GM23248 (cell line): Measurements from ENCODE around the gene CUL1. TPM values are rescaled to one million over a fixed set of nuclear protein-coding genes. Genes with fewer than 3 reads are reported as not detected.

ENCODE experiments used
- DNase-seq: peaks from one replicate; pipeline ENCODE4 v3.0.0-alpha.2; 2015
- H2AFZ ChIP-seq: fragments of 200-600 bp; sonication (generic); 2 replicates; pipeline ENCODE4 v1.6.1; 2016; ENCODE audit warnings: antibody characterized with exemption
- H3F3A ChIP-seq: fragments of 200-600 bp; sonication (generic); 2 replicates; pipeline ENCODE4 v1.6.1; 2016; ENCODE audit warnings: mild to moderate bottlenecking, antibody characterized with exemption, mixed run types; ENCODE audit not compliant: insufficient read depth
- H3K27ac ChIP-seq: fragments of 200-600 bp; sonication (generic); 2 replicates; pipeline ENCODE4 v1.5.1; 2016; ENCODE audit warnings: mild to moderate bottlenecking
- H3K27me3 ChIP-seq: fragments of 200-600 bp; sonication (generic); replicated peaks from 2 replicates; pipeline ENCODE4 v1.6.1; 2016; ENCODE audit warnings: mild to moderate bottlenecking; ENCODE audit not compliant: insufficient read depth
- H3K36me3 ChIP-seq: fragments of 200-600 bp; sonication (generic); 2 replicates; pipeline ENCODE4 v1.6.1; 2016; ENCODE audit warnings: low read depth, mild to moderate bottlenecking
- H3K4me1 ChIP-seq: fragments of 200-600 bp; sonication (generic); 2 replicates; pipeline ENCODE4 v1.6.1; 2016; ENCODE audit warnings: mild to moderate bottlenecking; ENCODE audit not compliant: insufficient read depth
- H3K4me2 ChIP-seq: fragments of 200-600 bp; sonication (generic); one replicate; pipeline ENCODE4 v1.6.1; 2016; ENCODE audit warnings: mild to moderate bottlenecking; ENCODE audit not compliant: unreplicated experiment
- H3K4me3 ChIP-seq: fragments of 200-600 bp; sonication (generic); 2 replicates; pipeline ENCODE4 v1.5.1; 2016; ENCODE audit warnings: mild to moderate bottlenecking
- H3K79me2 ChIP-seq: fragments of 200-600 bp; sonication (generic); 2 replicates; pipeline ENCODE4 v1.6.1; 2016; ENCODE audit warnings: mild to moderate bottlenecking; ENCODE audit not compliant: insufficient read depth
- H3K9ac ChIP-seq: fragments of 200-600 bp; sonication (generic); 2 replicates; pipeline ENCODE4 v1.6.1; 2016; ENCODE audit warnings: mild to moderate bottlenecking
- H3K9me2 ChIP-seq: fragments of 200-600 bp; sonication (generic); 2 replicates; pipeline ENCODE4 v1.6.1; 2016; ENCODE audit warnings: mixed run types, mild to moderate bottlenecking, moderate library complexity; ENCODE audit not compliant: insufficient read depth
- H3K9me3 ChIP-seq: fragments of 200-600 bp; sonication (generic); one replicate; pipeline ENCODE4 v1.6.1; 2017; ENCODE audit warnings: low read depth
- H4K20me1 ChIP-seq: fragments of 200-600 bp; sonication (generic); 2 replicates; pipeline ENCODE4 v1.6.0; 2016; ENCODE audit not compliant: insufficient read depth
- EZH2 ChIP-seq: fragments of 200-600 bp; sonication (generic); IDR thresholded peaks from 2 replicates; pipeline ENCODE4 v1.6.1; 2018; ENCODE audit warnings: antibody characterized with exemption, mild to moderate bottlenecking; ENCODE audit not compliant: insufficient read depth, poor library complexity, severe bottlenecking
- EZH2phosphoT487 ChIP-seq: fragments of 200-600 bp; sonication (generic); IDR thresholded peaks from 2 replicates; pipeline ENCODE4 v1.6.1; 2018; ENCODE audit warnings: antibody characterized with exemption, moderate library complexity, mild to moderate bottlenecking, low read depth; ENCODE audit not compliant: insufficient read depth
- WGBS, 2 experiments: methylation state at CpG; one replicate each; pipeline ENCODE4 v1.1.6; 2015 to 2017; ENCODE audit warnings: low lambda C conversion rate in 2 of 2, low coverage in 1 of 2; ENCODE audit errors: missing lambda C conversion rate in 2 of 2; 5-methylcytosine and 5-hydroxymethylcytosine counted together
- in situ Hi-C: fragments of 300-500 bp; cut with MboI; formaldehyde crosslinking; loops from 2 replicates; pipeline ENCODE4 v1.15.0; 2020
- polyA plus RNA-seq: library from polyadenylated mRNA; unstranded; fragments of >200 nt; fragmentation: Nextera tagmentation; extraction: Ambion mirVana; gene quantifications from 2 replicates; pipeline ENCODE4 v1.2.1, GENCODE V29; 2016
- total RNA-seq: library from RNA; depleted of rRNA; stranded (reverse); fragments of >200 nt; shearing (Covaris generic); gene quantifications from 2 replicates; pipeline ENCODE4 v1.2.3, GENCODE V29; 2014; rRNA removed

The CUL1 gene
- 41.6 and 52.6 TPM in 2 replicates for total RNA-seq
- polyA plus RNA-seq, result 48.5 and 49.1 TPM in 2 replicates

- Histone ChIP-seq H2AFZ (peak within 1 kb of the TSS; percentile 90), H3K27ac (peak within 1 kb of the TSS; percentile 85), H3K4me3 (peak within 1 kb of the TSS; percentile 96), H3K9ac (peak within 1 kb of the TSS; percentile 96), H3K9me2 (no peaks in the 10 kb centered on the region), H3K79me2 (peaks cover 40% of the 10 kb centered on the region), H3K4me2 (peak within 1 kb of the TSS; percentile 94), H3K9me3 (no peaks in the 10 kb centered on the region), H3K27me3 (no peaks in the 10 kb centered on the region), H4K20me1 (peaks cover 25% of the 10 kb centered on the region; the same call in 1 of the 2 replicates), H3K4me1 (peaks cover 36% of the 10 kb centered on the region), H3K36me3 (no peaks in the 10 kb centered on the region), H3F3A (peaks cover 37% of the 10 kb centered on the region)
- peak; percentile 88 for DNase-seq
- TF ChIP-seq EZH2phosphoT487 (no peak), EZH2 (no peak)
- in situ Hi-C loops, result no loop called here
- WGBS, 2 experiments, result 2% methylated on average over 26 to 35 of the region's 84 CpGs
These were observed at the start of gene CUL1 for GRCh38 chr7:148698397-148699023. Gene CUL1, plus strand, starts transcription at chr7:148698903. Its CDS starts 31,220 bp downstream, at chr7:148730123.

- Histone ChIP-seq H3K9me3 (no peaks in the 10 kb centered on the region), H3K9ac (no peak overlapping the region), H3K27ac (no peak overlapping the region), H3F3A (peaks cover 10% of the 10 kb centered on the region), H3K4me1 (peaks cover 10% of the 10 kb centered on the region), H3K36me3 (no peaks in the 10 kb centered on the region), H4K20me1 (no peaks in the 10 kb centered on the region), H3K79me2 (no peaks in the 10 kb centered on the region), H2AFZ (no peak overlapping the region), H3K27me3 (no peaks in the 10 kb centered on the region), H3K4me2 (peak overlapping the region; percentile 38), H3K9me2 (no peaks in the 10 kb centered on the region), H3K4me3 (no peak overlapping the region)
- in situ Hi-C loops, result no loop called here
- no peak for TF ChIP-seq EZH2
- no peak for TF ChIP-seq EZH2phosphoT487
- DNase-seq, result peak; percentile 68
- 40 to 43% methylated on average over 4 of the region's 4 CpGs for WGBS, 2 experiments
These were observed 48.4 kb upstream of the CUL1 start for GRCh38 chr7:148650232-148650858.

- Histone ChIP-seq H2AFZ (no peak overlapping the region), H3F3A (peaks cover 10% of the 10 kb centered on the region), H3K27me3 (no peaks in the 10 kb centered on the region), H3K9me3 (no peaks in the 10 kb centered on the region), H3K36me3 (no peaks in the 10 kb centered on the region), H3K4me3 (no peak overlapping the region), H3K9ac (no peak overlapping the region), H4K20me1 (no peaks in the 10 kb centered on the region), H3K4me2 (no peak overlapping the region), H3K4me1 (peaks cover 10% of the 10 kb centered on the region), H3K79me2 (no peaks in the 10 kb centered on the region), H3K27ac (no peak overlapping the region), H3K9me2 (no peaks in the 10 kb centered on the region)
- DNase-seq, result no peak
- TF ChIP-seq EZH2phosphoT487 (no peak), EZH2 (no peak)
- in situ Hi-C loops, result no loop called here
These were observed 45.9 kb upstream of the CUL1 start for GRCh38 chr7:148652773-148653172.

- no peak for DNase-seq
- no peak overlapping the region for H2AFZ ChIP-seq
- H3K9me3 ChIP-seq, result no peaks in the 10 kb centered on the region
- no peaks in the 10 kb centered on the region for H3K79me2 ChIP-seq
- no peaks in the 10 kb centered on the region for H3K9me2 ChIP-seq
- H3K4me3 ChIP-seq, result no peak overlapping the region
- H4K20me1 ChIP-seq, result no peaks in the 10 kb centered on the region
- no peaks in the 10 kb centered on the region for H3K4me1 ChIP-seq
- no peak for TF ChIP-seq EZH2phosphoT487
- no peak for TF ChIP-seq EZH2
- H3K27ac ChIP-seq, result no peak overlapping the region
- no peak overlapping the region for H3K4me2 ChIP-seq
- H3F3A ChIP-seq, result no peaks in the 10 kb centered on the region
- 0 out of 2 replicates have a peak, but pooled peaks cover 5% of the 10 kb centered on the region for H3K27me3 ChIP-seq
- in situ Hi-C loops, result no loop called here
- WGBS, 2 experiments, result 44 to 46% methylated on average over 4 of the region's 4 CpGs
- no peaks in the 10 kb centered on the region for H3K36me3 ChIP-seq
- H3K9ac ChIP-seq, result no peak overlapping the region
These were observed 40.8 kb upstream of the CUL1 start for GRCh38 chr7:148657929-148658328.
